ENCODE measurements around the gene GATAD2A.
"Not testable (repeated sequence)": the region's sequence is repeated elsewhere in the genome, so short reads cannot be mapped to it uniquely, and the experiment has no call there.

GATAD2A gene

DNA sequence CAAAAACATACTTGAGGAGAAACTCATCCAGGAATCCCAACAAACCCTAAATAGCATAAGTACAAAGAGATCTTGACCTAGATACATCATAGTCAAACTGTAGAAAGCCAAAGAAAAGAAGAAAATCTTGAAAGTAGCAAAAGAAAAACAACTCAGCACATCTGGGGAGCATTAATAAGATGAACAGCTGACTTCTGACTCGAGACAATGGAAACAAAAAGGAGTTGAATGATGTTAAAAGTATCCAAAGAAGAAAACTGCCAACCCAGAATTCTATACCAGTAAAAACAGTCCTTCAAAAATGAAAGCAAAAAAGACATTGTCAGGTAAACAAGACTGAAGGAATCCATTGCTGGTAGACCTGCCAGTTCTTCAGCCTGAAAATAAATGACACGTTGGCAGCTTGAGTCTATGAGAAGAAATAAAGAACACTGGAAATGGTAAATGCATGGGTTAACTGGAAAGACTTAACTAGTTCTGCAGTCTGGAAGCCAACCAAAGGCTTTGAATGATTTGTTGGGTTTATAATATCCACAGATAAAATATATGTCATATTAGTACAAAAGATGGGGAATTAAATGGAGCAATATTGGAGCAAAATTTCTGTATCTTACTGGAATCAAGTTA is 63.1 kb downstream of the GATAD2A start:
- DNase-seq: no peak

GRCh38 chr19:19470579-19470978 is 65.1 kb downstream of the GATAD2A start:
- no peak for DNase-seq

GRCh38 chr19:19471682-19472081 is 66.2 kb downstream of the GATAD2A start:
- no peak for DNase-seq

DNA sequence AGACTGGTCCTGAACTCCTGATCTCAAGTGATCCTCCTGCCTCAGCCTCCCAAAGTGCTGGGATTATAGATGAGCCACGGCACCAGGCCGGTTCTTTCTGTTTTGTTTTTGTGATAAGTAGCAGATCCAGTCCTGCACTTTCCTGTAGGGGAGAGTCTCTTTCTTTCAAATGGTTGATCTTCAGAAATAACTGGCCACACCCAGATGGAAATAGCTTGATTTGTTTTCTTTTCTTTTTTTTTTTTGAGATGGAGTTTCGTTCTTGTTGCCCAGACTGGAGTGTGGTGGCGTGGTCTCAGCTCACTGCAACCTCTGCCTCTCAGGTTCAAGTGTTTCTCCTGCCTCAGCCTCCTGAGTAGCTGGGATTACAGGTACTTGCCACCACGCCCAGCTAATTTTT is 66.6 kb downstream of the GATAD2A start:
- not testable (repeated sequence) for DNase-seq

- no peak for DNase-seq
Measured at GRCh38 chr19:19475015-19475765, 69.7 kb downstream of the GATAD2A start.

DNA sequence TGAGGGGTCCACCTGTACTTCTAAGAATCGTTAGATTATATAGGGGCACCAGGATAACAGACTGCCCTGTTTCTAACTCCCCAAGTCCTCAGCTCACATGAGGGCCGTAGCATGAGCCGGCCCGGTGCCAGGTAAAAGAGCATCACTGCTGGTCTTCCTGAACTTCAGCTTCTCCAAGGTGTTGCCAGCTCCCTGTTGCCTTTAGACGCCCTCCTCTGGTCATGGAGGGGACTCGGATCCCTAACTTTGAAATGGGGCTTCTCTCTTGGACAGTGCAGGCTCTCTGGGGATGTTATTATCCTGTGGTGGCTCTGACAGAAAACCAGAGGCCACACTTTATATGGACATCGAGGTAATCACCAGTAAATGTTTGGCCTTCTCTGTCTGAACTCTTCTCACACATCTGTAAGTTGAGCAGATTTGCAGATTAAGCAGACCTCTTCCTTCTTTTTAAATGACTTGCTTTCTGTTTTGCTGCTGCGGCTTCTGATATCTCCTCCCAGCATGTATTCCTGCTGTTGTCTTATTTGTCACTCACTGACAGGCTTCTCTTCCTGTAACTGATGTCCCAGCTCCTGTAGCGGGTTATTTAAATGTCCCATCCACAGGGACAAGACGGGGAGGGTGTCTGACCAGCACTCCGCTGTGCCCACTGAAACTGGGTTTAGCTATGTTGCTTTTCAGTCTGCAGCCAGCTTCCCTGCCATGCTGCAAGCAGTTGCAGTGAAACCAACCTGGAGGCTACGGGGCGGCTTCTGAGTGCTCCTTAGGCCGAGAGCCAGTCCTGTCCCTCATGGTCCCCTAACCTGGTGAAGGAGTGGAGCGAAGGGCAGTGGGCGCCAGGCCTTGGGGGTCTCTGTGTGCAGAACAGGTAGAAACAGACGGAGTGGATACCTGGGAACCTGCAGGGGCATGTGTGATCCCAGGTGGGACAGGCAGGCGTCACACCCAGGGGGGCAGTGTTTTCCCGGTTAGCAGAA is 70.7 kb downstream of the GATAD2A start:
- DNase-seq: no peak

- no peak for DNase-seq
Measured at GRCh38 chr19:19477705-19478383, 72.4 kb downstream of the GATAD2A start.

GRCh38 chr19:19480688-19481087 is 75.2 kb downstream of the GATAD2A start:
- no peak for DNase-seq

- DNase-seq: no peak
Measured at GRCh38 chr19:19482809-19483596, 77.5 kb downstream of the GATAD2A start.

DNA sequence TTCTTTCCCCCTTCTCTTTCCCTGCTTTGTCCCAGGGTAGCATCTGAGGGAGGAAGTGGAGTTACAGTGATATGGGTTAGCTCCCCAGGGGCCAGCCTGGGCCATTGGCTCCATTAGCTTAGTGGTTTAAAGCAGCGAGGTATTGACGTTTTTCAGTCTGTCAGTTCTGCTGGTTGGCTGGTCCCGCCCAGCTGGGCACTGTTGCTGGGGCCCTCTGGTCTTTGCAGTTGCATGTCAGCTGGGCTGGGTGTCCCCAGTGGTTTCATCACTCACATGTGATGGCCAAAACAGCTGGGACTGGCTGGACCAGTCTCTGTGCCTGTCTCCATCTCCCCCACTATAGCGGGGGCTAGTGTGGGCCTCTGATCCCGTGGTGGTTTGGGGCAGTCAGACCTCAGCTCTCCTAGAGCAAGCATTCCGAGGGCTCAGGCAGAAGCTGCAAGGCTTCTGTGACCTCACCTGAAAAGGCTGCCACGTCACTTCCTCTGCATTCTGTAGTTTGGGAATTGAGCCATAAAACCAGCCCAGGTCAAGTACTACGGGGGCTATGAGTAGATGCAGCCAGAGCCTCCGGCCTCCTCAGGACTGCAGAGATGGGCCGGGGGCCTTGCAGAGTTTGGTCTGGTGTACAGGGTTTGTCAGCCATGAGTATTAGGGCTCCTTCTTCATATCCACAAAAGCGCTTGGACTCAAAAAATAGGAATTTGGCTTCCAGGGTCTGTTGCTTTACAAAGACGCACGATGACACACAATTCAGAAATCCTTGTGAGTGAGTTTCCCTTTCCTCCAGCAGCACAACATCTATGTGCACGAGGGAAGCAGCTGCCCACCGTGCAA is 79.9 kb downstream of the GATAD2A start:
- no peak for DNase-seq

DNA sequence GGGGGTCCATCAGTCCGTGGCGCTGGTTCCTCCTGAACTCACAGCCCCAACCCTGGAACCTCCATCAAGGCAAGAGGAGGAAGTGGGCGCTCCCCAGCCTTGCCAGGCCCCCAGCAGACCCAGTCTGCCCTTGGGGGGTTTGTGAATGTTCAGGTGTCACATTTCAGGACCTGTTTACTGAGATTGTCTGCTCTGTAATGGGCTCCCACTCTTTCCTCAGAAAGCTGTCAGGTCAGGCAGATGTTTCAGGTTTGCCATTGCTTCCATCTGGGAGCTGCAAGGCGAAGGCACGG is 80.5 kb downstream of the GATAD2A start:
- DNase-seq: no peak

DNA sequence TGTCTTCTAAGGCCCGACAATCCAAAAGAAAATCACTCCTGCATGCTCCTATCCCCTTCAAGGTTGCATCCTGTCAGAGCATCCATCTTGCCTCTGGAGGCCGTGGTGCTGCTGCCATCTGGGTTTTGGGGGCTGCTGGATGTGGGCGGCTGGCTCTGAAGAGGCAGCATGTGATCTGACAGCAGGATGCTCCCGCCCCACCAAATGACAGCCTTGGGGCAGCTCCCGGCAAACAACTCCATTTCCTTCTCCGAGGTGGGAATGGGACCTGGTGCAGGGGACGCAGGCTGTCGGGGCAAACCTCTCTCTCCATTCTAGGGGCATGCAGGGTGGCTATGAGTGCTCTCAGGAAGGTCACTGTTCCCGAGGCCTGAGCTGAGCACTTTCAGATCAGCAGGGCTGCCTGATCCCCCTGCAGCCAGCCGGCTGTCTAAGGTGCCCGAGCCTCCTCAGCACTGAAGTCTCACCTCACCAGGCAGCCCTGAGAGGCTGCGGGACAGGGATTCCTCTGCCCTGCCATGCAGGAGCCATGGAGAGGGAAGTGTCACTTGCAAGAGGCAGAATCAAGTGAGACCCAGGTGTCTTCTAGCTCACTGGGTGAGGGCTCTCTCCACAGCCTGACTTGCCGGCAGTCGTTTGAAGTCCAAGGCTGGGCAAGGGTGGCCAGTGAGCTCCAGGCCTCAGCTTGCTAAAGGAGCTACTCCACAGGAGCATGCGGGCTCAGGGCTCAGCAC is 81.0 kb downstream of the GATAD2A start:
- no peak for DNase-seq

DNA sequence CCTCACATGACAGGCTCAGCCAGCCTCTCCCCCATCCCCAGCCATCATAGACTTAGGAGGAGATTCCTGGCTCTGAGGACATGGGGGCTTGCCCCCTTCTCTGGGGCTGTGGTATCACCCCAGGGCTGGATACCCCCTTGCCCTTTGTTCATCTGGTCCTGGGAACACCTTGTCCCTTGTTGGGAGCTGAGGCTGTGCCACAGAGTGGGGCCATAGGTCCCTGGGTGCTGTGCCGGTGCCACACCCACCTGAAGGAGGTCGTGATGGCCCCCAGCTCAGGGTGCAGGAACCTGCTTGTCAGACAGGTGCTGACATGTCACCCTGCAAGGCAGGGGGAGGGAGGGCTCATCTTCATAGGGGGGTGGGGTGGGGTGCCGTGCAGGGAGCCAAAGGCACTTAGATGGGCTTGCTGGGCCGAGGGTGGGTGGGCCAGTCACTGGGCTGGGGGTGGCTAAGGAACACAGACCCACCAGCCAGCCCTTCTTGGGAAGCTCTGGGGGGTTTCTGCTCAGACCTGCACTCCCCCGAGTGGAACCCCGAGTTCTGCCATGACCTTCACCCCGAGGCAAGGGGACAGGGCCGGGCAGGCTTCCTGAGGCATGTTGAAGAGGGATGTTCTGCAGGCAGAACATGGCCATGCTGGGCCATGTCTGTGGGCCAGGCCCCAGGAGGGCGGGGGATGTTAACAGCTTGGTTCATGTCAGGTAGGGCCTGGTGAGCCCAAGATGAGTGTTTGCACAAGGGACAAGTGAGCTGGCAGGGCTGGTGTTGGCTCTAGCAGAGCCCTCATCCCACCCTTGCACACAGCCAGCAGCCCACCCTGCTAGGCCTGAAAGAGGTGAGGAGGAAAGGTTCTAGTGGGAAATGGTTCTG is 81.8 kb downstream of the GATAD2A start:
- no peak for DNase-seq

GRCh38 chr19:19487950-19488874 is 82.7 kb downstream of the GATAD2A start:
- DNase-seq: no peak

- DNase-seq: peak; percentile 81
Measured at GRCh38 chr19:19488875-19489690, 83.6 kb downstream of the GATAD2A start.

DNA sequence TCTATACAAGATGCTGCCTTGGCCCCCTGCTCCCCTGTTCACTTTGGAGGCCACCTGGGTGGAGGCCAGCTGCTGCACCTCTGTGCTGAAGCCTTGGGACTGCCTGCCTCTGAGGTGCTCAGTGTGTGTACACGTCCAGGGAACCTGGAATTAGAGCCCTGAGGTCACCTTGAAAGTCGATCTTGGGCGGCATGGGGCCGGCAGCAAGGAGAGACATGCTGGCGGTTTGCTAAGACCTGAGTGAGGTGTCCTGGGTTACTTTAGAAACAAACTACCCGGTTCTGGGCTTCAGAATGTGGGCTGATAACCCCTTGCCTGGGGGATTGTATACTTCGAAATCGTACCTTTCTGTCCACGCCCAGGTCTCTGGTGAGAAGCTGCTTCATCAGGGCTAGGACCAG is 84.3 kb downstream of the GATAD2A start:
- no peak for DNase-seq

DNA sequence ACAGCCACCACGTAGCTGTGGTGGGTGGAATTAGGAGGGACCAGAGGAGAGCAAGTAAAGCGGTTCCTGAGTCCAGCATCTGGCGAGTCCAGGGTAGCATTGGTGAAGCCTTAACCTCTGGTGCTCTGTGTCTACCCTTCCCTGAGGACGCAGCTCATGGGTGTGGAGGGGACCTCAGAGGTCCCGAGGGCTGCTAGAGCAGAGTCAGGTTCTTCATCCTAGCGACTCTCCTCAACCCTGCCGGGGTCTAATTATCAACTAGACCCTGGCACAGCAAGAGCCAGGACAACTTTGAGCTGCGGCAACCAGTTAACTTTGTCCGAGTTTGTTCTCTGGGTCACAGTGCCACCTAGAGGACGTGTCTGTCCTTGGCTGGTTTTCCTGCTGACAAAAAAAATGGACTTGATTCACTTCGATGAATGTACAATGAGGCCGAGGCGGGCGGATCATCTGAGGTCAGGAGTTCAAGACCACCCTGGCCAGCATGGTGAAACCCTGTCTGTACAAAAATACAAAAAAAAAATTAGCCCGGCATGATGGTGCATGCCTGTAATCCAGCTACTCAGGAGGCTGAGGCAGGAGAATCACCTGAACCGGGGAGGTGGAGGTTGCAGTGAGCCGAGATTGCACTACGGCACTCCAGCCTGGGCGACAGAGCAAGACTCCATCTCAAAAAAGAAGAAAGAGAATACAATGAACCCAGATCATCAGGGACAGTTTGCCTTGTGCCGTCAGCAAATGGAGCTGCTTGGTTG is 84.9 kb downstream of the GATAD2A start:
- DNase-seq: peak; percentile 70

Measured in activated CD4-positive, alpha-beta T cell treated with anti-CD3 and anti-CD28 coated beads for 1 hour (primary cell).